ENCODE measurements around the gene SMYD5. TPM values are rescaled to one million over a fixed set of nuclear protein-coding genes. Genes with fewer than 3 reads are reported as not detected.

The SMYD5 gene
- total RNA-seq, 4 donors from 2014 or later, result 5.9 to 31.1 (median 22.7) TPM

GRCh38 chr2:73255907-73256617 is 42.0 kb downstream of the SMYD5 start:
- Histone ChIP-seq H3K4me3 (no peak overlapping the region), H3K9me3 (no peaks in the 10 kb centered on the region), H3K36me3 (no peaks in the 10 kb centered on the region), H3K27me3 (no peaks in the 10 kb centered on the region), H3K4me1 (no peaks in the 10 kb centered on the region), H3K27ac (no peak overlapping the region)
- intact Hi-C loops (cut with DNase I; ENCODE audit: low total_unique reads), result no loop called here
- TF ChIP-seq POLR2A (IDR thresholded peaks at IDR 0.05) (no peak), CTCF (IDR thresholded peaks at IDR 0.05) (no peak)
- no peak for DNase-seq

GRCh38 chr2:73256618-73256922 is 42.5 kb downstream of the SMYD5 start:
- Histone ChIP-seq H3K27ac (no peak overlapping the region), H3K4me3 (no peak overlapping the region), H3K9me3 (no peaks in the 10 kb centered on the region), H3K4me1 (no peaks in the 10 kb centered on the region), H3K27me3 (no peaks in the 10 kb centered on the region), H3K36me3 (no peaks in the 10 kb centered on the region)
- TF ChIP-seq CTCF (IDR thresholded peaks at IDR 0.05), result no peak
- no peak for DNase-seq
- intact Hi-C loops (cut with DNase I; ENCODE audit: low total_unique reads), result no loop called here

GRCh38 chr2:73257021-73257420 is 43.0 kb downstream of the SMYD5 start:
- H3K27me3 ChIP-seq, result no peaks in the 10 kb centered on the region
- DNase-seq, result no peak
- H3K9me3 ChIP-seq, result no peaks in the 10 kb centered on the region
- no peak overlapping the region for H3K27ac ChIP-seq
- no peaks in the 10 kb centered on the region for H3K4me1 ChIP-seq
- TF ChIP-seq CTCF (IDR thresholded peaks at IDR 0.05), result no peak
- no peak for TF ChIP-seq POLR2A (IDR thresholded peaks at IDR 0.05)
- no peaks in the 10 kb centered on the region for H3K36me3 ChIP-seq
- H3K4me3 ChIP-seq, result no peak overlapping the region
- intact Hi-C loops (cut with DNase I; ENCODE audit: low total_unique reads), result no loop called here

GRCh38 chr2:73257425-73258125 is 43.5 kb downstream of the SMYD5 start:
- Histone ChIP-seq H3K36me3 (no peaks in the 10 kb centered on the region), H3K27ac (no peak overlapping the region), H3K4me3 (no peak overlapping the region), H3K9me3 (no peaks in the 10 kb centered on the region), H3K27me3 (no peaks in the 10 kb centered on the region), H3K4me1 (no peaks in the 10 kb centered on the region)
- DNase-seq, result no peak
- intact Hi-C loops (cut with DNase I; ENCODE audit: low total_unique reads), result no loop called here
- no peak for TF ChIP-seq CTCF (IDR thresholded peaks at IDR 0.05)
- no peak for TF ChIP-seq POLR2A (IDR thresholded peaks at IDR 0.05)

GRCh38 chr2:73258186-73258912 is 44.3 kb downstream of the SMYD5 start:
- H3K27ac ChIP-seq, result no peak overlapping the region
- no peaks in the 10 kb centered on the region for H3K9me3 ChIP-seq
- H3K4me1 ChIP-seq, result no peaks in the 10 kb centered on the region
- no peak overlapping the region for H3K4me3 ChIP-seq
- H3K36me3 ChIP-seq, result no peaks in the 10 kb centered on the region
- DNase-seq, result no peak
- intact Hi-C loops (cut with DNase I; ENCODE audit: low total_unique reads), result no loop called here
- no peak for TF ChIP-seq CTCF (IDR thresholded peaks at IDR 0.05)
- no peaks in the 10 kb centered on the region for H3K27me3 ChIP-seq
